VCaP (cell line): ENCODE measurements around the gene BMPER.

Experiments used
- H3K27ac ChIP-seq: fragments of 450-650 bp; 2 replicates; pipeline ENCODE4 v1.5.1; 2017
- CTCF ChIP-seq: fragments of 450-650 bp; conservative IDR thresholded peaks from 2 replicates; pipeline ENCODE4 v1.5.1; 2017; ENCODE audit warnings: mild to moderate bottlenecking, moderate library complexity

BMPER gene

GRCh38 chr7:33959676-33960075 is 54.3 kb downstream of the BMPER start:
- no peak overlapping the region for H3K27ac ChIP-seq
- no peak for TF ChIP-seq CTCF

- no peak for TF ChIP-seq CTCF
These were observed 56.6 kb downstream of the BMPER start for GRCh38 chr7:33961948-33962347.

GRCh38 chr7:33964417-33965182 is 59.3 kb downstream of the BMPER start:
- H3K27ac ChIP-seq = no peak overlapping the region
- TF ChIP-seq CTCF = no peak

More at GRCh38 chr7:33961948-33962347, 56.6 kb downstream of the BMPER start:
- no peak overlapping the region for H3K27ac ChIP-seq

GRCh38 chr7:33965183-33965744 is 59.9 kb downstream of the BMPER start:
- H3K27ac ChIP-seq = no peak overlapping the region
- no peak for TF ChIP-seq CTCF

GRCh38 chr7:33968591-33968990 is 63.3 kb downstream of the BMPER start:
- TF ChIP-seq CTCF = no peak
- H3K27ac ChIP-seq = no peak overlapping the region

GRCh38 chr7:33970536-33970935 is 65.2 kb downstream of the BMPER start:
- no peak for TF ChIP-seq CTCF
- H3K27ac ChIP-seq = no peak overlapping the region

- no peak for TF ChIP-seq CTCF
- no peak overlapping the region for H3K27ac ChIP-seq
These were observed 65.8 kb downstream of the BMPER start for GRCh38 chr7:33971106-33971505.
